NCI-H345 treated with DMSO at 0.1 percent for 48 hours (cell line): ENCODE results near the gene DQX1.
A peak's percentile ranks its signal among the peaks of the same experiment; 100 is the strongest.

Source experiments
- DNase-seq: peaks from one replicate; lab custom pipeline; 2025; ENCODE audit not compliant: unreplicated experiment; lab: John Stamatoyannopoulos, UW

The DQX1 gene

DNA sequence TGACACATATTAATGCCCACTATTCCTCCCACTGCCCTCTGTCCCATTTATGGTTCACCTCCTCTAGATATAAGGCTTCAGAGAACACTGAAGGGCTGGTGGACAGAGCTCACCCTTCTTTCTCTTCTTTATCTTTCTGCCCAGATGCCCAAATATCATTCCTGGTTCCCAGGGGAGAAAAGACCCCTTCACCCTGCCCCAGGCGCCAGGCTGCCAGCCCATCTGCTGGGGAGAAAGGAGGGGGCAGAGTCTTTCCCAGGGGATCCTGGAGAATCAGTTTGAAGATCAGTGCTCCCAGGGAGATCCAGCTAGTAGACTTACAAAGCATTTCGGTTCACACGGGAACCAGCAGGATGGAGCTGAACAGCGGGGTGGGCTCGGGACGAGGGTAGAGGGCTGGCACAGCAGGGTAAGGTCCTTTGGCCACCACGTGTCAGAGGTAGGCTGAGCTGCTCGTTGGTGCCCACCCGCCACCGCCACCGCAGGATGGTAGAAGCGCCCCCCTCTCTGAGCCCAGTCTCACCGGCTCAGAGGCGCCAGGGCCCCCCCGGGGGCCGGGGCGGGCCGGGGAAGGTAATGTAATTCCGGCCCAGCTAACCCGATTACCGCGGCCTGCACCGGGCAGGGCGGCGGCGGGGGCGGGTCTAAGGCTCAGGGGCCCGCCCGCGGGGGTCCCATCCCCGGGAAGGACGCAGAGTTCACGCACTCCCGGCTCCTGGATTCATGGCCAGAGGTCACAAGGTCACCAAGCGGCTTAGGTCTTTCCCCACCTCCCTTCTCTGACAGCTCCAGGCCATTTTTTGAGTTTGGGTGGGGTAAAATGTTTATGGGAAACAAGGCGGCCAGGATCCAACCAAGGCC lies 13.1 kb downstream of the DQX1 start:
- no peak for DNase-seq

DNA sequence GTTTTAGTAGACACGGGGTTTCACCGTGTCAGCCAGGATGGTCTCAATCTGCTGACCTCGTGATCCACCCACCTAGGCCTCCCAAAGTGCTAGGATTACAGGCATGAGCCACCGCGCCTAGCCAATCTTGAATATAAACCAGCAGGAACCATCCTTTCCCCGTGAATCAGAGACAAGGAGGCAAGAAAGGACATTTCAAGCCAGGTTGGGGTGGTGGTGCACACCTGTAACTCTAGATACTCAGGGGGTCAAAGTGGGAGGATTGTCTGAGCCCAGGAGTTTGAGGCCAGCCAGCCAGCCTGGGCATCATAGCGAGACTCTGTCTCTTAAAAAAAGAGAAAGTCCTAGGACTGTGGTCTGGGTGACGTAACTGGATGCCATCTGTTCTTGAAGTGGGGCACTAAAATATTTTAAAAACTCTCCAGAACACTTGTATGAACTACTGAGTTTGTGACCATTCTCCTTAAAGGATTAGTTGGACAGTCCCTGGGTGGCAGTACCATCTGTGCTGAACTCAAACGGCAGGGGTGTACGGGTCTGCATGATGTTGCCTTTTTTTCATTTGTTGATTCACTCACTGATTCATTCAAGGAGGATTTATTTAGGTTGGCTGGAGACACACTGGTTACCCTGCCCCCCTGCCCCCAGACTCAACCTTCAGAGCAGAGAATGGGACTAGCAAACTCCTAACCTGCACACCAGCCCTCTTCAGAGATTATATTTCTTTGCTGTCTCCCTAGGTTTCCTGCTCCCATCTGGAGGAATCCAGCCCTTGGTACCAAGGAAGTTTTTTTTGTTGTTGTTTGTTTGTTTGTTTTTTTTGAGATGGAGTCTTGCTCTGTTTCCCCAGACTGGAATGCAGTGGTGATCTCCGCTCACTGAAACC lies 14.7 kb downstream of the DQX1 start:
- DNase-seq = no peak

DNA sequence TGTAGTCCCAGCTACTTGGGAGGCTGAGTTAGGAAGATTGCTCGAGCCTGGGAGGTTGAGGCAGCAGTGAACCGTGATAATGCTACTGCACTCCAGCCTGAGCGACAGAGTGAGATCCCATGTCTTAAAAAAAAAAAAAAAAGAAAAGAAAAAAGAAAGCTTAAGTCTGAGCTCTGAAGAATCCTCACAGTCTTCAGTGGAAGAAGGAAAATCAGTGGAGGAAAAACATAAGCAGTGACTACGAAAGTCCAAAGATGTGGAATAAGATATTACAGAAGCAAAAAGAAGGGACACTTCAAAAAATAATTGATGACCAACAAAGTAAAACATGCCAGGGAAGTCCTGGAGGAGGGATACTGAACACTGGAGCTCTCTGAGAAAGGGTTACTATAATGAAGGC lies 15.8 kb downstream of the DQX1 start:
- DNase-seq = no peak

DNA sequence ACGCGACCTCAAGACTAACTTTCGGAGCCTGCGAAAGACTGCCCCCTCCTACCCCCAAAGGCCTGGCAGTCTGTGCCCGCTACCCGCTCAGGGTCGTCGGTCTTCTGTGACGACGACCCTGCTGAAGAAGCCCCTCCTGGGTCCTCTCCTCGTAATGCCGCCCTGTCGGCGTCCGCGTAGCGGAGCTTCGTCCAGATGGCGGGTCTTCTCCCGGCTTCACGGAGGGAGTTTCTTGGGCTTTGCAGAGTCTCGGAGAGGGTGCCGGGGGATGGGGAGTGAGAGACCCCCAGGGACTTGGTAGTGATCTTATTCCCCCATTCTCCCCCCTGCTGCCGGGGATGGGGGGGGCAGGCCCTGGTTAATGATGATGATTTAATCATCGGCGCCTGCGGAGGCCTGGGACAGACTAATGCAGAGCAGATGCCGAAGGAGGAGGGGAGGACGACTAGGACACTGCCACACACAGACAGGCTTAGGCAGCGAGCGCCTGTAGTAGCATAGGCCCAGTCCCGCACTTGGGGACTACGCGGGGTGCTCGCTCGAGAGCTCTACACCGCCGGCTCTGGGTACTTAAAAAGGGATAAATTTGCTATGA lies 18.0 kb downstream of the DQX1 start:
- no peak for DNase-seq

DNA sequence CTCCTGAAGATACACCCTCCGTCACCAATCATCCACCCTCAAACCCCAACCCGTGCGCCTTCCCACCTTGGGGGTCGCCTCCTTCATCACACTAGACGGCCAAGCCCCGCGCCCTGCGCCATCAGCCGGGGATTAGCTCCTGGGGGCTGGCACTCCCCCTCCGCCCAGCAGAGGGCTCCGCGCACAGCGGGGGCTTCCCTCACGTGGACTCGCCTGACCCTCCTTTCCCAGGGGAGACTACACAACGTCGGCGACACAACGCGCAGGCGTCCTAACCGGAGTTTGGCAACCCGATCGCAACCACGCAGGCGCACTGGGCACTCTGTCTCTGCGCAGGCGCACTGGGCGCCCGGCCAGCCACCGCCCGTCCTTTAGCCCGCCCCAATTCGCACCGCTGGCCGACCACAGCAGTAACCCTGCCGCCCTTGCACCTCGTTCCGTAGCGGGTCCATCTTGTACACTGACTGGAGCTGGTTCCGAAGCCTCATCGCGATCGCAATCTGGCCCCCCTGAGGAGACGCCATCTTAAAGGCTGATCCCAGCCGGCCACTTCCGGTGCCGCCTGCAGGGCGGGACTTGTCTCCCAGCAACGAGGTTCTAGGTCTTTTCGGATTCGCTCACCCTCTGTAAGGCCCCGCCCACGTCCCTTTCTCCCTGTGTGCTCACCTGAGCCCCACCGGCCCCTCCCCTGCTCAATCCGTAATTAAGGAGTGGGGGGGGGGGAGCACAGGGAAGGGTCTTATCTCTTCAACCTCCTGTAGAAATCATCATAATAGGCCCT lies 18.7 kb downstream of the DQX1 start, which contains the start of gene PCGF1:
TSS of gene PCGF1 (minus strand) at position 551 of the 781 bp plus-strand sequence. CDS start at position 524, 27 bp downstream.
- peak; percentile 92 for DNase-seq

DNA sequence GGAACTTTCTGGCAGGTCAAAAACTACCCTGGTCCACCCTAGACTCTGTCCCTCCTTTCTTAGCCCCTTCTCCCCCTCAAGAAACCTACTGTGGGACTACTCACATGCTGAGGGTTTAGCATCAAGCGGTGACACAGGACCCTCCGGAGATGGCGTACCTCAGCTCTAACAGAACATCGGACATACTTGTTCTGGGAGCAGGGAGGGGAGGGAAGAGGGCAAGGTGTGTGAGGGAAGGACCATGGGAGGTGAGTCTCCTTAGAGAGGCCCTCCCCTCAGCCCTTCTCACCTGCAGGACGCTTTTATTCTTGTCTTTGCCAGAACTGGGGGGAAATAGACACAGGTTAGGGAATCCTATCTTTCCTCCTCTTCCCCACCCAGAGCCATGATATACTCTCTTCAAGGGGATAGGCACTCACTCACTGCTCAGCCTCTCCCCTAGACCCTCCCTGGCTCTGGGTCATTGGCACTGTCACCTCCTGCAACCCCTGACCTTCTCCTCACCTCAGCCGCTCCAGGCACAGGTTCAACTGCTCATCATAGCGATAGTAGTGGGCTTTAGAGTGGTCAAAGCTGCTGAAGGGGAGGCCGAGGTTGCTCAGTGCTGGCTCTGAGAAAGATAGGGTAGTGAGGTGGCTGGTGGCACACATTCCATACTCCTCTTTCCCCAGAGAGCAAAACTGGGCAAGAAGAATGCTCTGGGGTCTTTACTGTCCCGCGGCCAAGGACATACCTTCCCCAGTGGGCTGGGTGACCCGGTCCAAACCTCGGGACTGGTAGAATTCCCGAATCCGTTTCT lies 20.4 kb downstream of the DQX1 start:
- no peak for DNase-seq

DNA sequence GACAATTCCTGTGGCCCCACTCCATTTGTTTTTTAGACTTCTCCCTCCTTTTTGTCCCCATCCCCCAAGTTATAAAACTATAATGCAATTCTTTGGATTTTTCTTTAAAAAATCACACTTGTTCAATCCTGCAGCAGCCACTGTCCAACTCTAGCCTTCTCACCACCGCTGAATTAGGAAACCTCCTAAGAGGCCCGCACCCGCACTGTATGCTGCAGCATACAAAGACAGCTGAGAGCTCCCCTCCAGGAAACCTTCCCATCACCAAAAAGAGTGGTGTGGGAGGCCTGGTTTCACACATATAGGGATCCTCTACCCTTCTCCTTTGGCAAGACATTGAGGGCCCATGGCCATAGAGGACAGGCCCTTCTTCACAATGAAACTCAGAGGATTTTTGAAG lies 21.4 kb downstream of the DQX1 start:
- DNase-seq = no peak

DNA sequence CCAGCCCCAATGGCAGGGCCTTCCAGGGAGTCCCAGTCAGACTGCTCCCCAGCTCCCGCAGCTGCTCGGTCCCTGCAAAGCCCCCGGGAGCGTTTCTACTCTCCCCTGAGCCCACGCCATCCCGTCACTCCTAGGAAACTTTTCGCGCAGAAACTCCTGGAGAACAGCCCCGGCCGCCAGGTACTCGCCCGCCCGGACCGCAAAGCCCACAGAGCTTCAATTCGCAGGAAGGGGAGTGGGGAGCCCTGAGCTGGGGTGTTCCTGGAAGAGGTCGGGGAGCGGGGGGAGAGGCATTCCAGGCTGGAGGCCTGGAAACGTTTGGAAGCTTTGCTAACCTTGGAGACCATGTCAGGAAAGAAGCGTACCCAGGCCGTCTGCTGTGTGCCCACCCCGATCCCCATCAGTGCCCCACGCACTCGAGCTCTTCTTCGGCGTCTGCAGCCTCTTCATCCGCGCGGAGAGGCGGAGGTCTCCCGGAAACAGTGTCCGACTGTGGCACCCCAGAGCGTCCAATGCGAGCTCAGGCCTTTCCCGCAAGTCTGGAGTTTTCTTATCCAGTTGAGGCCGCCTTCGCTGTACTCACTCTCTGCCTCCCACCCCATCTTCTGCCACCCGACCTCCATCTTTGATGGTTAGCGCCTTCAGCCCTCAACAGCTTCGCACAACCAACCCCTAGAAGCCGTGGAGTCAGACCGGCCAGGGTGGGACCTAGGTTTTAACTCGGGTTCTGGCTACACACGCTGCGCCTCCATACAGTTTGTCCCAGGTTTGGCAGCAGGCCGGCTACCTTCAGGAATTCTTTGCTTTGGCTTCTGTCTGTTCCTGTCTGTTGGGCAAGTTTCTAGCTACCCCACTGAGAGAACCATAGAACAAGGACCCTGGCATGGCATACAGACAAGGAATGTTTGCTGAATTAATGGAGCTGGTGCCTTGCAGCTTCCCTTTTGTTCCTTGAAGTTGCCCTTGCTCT lies 22.2 kb downstream of the DQX1 start:
- no peak for DNase-seq

DNA sequence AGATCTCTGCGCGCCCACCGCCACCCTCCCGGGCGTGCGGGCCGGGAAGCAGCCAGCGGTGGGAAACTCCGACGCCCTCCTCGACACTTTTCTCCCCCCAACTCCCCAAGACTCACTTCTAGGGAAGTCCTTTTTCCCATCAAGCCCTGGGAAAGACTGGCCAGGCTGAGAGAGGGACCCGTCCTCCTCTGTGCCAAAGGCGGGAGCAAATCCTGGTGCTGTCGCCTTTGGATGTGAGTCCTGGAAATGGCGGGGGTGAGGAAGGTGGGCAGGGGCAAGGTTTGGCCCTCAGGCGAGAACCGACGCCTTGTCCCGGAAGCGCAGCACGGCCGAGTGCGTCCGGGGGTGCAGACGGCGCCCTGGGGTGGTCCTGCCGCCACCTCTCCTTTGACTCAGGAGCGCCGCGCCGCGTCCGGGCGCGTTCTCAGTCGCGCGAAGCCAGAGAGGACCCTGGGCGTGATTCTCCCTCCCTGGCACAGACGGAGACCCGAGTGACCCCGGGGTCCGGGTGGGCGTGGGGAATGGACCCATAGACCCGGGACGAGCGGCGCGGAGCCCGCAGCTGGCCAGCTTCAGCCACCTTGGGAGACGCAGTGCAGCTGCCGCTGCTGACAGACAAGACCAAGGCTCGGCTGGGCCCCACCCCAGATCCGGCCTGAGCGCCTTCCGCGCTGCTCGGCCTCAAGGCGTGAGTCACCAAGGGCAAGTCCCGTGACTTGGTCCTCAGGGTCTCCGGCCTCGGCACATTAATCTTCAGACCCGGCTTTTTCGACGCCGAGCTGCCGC lies 23.1 kb downstream of the DQX1 start:
- DNase-seq = no peak

DNA sequence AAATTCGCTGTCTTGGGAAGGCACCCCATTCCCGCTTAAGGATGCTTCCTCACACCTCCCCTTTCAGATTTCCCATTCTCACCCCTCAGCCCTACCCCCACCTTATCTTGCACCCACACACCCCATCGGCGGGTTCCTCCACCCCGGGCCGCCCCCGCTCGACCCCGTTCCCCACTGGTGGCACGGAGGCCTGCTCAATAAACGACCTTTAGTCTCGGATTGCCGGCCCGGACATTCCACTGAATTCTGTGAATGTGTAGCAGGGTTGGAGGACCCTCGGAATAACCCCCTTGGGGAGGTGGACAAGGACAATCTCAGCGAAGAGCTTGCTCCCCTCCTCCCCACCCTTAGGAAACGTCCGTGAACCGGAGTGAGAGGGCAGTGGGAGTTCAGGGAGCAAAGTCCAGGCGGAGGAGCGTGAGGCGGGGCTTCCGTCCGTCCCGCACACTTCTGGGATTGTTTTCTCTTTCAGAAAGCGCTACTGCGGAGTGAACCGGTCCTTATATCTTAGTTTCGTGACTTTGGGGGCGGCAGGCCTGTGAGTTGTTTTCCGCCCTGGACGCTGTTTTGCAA lies 23.8 kb downstream of the DQX1 start:
- no peak for DNase-seq

DNA sequence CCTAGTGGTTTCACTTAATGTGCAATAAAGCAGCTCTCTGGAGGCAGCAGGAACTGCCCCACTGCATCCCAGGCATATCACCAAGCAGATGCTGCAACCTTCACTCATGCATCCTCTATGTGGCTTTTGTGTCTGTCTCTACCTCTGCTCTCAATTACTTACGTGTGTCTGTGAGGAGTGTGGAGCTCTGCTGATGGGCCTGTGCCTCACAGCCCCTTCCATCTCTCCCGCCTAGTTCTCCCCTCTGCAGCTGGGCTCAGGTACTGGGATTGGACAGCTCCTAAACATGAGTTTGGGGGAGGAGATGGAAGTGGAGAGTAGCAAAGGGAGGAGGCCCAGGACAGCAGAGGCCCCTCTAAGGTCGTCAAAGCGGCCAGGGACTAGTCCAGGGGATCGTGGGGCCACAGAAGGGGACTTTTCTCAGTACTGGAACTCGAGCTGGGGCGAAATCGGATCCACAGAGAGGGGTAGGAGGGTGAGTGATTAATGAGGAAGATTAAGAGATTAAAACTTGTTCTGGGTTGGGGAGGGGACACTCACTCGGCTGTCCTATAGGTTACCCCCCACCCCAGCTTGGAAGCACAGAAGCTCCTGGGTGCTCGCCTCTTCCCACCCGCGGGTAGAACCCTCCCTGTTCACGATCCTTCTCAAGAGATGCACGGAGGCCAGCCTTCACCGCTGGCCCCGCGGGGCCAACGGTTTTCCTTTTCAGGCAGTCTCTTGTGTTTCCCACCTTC lies 24.5 kb downstream of the DQX1 start:
- no peak for DNase-seq

DNA sequence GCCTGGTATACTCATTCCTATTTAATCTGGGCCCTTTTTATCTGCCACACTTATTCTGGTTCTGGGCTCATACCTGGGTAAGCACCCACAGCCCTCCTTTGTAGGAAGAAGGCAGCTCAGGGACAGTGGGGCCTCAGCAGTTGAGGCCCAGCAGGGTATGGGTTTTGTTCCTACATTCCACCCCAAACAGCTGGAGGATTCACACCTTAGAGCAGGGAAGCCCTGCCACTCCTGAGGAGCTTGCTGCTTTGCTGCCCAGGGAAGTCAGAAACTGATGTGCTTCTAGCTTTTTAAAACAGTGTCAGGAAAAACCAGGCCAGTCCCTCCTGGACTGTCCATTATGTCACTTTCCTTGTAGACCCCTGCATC lies 25.5 kb downstream of the DQX1 start:
- DNase-seq = no peak

DNA sequence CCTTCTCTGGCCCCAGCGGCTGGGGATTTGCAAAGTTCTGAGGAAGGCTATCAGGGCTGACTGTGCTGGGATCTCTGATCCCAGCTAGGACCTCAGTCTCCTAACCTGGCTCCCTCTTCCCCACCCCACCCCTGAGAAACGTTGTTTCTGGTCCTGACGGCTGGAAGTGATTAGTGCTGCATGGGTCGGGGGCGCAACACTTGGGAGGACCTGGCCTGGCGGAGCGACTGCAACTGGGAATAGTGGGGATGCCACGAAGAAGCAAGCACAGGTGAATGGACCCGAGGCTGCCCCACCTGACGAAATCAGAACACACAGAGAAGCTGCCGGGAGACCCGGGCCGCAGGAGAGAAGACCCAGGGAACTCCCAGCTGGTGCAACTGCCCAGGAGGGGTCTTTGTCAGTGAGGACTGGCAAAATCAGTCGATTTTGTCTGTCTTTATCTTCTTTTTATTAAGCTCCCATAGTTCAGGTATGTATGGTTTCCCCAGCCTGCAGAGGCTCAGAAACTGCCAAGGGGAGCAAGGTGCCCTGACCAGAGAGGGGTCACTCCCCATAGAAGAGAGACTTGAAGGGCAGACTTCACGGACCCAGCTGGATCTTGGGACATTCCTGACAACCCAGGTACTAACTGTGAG lies 26.0 kb downstream of the DQX1 start:
- DNase-seq = no peak

DNA sequence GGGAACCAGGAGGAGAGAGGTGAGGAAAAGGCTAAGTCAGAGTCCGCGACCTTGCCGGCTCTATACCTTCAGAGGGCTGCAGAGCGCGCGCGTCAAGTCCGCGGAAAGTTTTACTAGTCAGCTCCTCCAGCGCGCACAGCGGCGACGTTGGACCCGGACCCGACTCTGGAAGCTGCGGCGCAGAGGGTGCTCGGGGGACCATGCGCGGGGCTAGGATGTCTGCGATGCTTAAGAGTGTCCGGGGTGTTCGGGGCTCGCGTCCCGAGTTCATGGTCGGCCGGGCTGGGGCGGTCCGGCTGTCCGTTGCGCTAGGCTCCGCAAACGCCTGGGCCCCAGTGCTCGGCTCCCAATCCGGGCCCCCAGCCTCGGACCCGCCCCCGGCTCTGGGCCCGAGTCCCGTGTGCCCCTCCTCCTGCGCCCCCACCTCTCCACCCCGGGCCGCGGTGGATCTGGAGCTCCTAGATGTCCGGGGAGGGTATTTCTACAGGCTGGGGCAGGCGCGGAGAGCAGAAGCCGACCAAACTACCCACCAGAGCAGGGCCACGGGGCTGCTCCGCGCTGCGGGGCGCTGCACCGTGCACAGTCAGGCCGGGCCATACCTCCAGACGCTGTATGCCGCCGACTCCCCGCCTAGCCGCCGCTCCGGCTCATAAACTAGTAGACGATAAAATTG lies 26.6 kb downstream of the DQX1 start, which contains the start of gene LBX2:
TSS of gene LBX2 (minus strand) at position 337 of the 673 bp plus-strand sequence. CDS start at position 271, 66 bp downstream.
- DNase-seq = no peak

DNA sequence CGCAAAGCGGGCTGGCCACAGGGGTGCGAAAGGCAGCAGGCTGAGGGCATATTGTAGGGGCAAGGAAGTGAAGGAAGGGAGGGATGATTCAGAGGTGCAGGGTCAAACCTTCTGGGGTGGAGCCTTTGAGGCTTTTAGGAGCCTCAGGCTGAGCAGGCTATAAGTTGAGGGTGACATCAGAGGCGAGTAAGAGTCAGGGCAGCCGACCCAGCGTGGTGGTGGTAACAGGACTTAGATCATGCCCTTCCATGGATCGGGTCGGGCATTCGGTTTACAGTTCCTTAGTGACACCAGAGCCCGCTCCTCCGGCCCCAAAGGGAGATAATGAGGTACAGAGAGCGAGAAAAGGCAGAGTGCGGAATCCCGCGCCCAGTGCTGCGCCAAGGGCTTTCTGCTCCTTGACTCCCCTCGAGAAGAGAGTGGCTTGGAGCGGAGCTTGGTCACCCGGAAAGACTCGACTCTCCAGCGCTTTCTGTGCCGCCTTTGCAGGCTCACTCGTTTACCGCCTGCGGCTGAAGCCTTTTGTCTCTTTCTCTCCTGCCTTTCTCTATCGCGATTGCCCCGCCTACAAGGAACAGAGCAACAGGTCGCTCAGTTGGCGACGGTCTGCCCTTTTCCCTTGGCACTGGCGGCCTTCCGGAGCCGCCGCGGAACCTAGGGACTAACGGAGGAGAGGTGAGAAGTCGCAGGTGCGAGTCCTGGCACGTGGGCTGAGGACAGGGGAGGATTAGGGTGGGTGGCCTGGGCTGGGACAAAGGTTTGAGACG lies 27.3 kb downstream of the DQX1 start:
- no peak for DNase-seq
